Esophagus (tissue), 2 donors: ENCODE results near the gene CATSPERZ. TPM values are rescaled to one million over a fixed set of nuclear protein-coding genes. Genes with fewer than 3 reads are reported as not detected.

ENCODE experiments used
- H3K27ac ChIP-seq, 2 donors: one replicate each; pipeline ENCODE4 v1.5.1; 2013; ENCODE audit warnings: low read depth in 2 of 2, mild to moderate bottlenecking in 2 of 2, inconsistent platforms in 1 of 2, low read length in 1 of 2, moderate library complexity in 1 of 2
- H3K27me3 ChIP-seq, 2 donors: one replicate each; pipeline ENCODE4 v1.6.1; 2013; ENCODE audit warnings: low read length in 2 of 2, control low read depth in 1 of 2, mild to moderate bottlenecking in 1 of 2; ENCODE audit not compliant: insufficient read depth in 2 of 2, control insufficient read depth in 1 of 2
- H3K36me3 ChIP-seq, 2 donors: one replicate each; pipeline ENCODE4 v1.6.1; 2013; ENCODE audit warnings: low read length in 1 of 2; ENCODE audit not compliant: control insufficient read depth in 2 of 2, insufficient read depth in 2 of 2
- H3K4me1 ChIP-seq, 2 donors: one replicate each; pipeline ENCODE4 v1.6.1; 2013; ENCODE audit warnings: low read length in 1 of 2; ENCODE audit not compliant: control insufficient read depth in 2 of 2, insufficient read depth in 2 of 2
- H3K4me3 ChIP-seq, 2 donors: one replicate each; pipeline ENCODE4 v1.5.1; 2013; ENCODE audit warnings: low read length in 2 of 2, mild to moderate bottlenecking in 2 of 2, low read depth in 1 of 2, moderate library complexity in 1 of 2
- H3K9me3 ChIP-seq, 2 donors: one replicate each; pipeline ENCODE4 v1.6.1; 2013; ENCODE audit warnings: mild to moderate bottlenecking in 2 of 2, low read depth in 1 of 2, low read length in 1 of 2, moderate library complexity in 1 of 2; ENCODE audit not compliant: control insufficient read depth in 2 of 2, insufficient read depth in 1 of 2
- WGBS, 2 donors: extraction: QIAGEN DNeasy Blood & Tissue Kit; methylation state at CpG; one replicate each; pipeline ENCODE4 v1.1.7; 2013; 5-methylcytosine and 5-hydroxymethylcytosine counted together
- polyA plus RNA-seq, 2 donors: library from polyadenylated mRNA; stranded (reverse); fragments of 200-250 nt; gene quantifications; one replicate each; pipeline ENCODE4 v1.2.3, GENCODE V29; 2013
- donor health status: healthy with polysubstance abuse.
- donor health status: Bipolar disorder and iron deficiency.

CATSPERZ gene
- polyA plus RNA-seq, 2 donors: 0.37 to 0.39 TPM

DNA sequence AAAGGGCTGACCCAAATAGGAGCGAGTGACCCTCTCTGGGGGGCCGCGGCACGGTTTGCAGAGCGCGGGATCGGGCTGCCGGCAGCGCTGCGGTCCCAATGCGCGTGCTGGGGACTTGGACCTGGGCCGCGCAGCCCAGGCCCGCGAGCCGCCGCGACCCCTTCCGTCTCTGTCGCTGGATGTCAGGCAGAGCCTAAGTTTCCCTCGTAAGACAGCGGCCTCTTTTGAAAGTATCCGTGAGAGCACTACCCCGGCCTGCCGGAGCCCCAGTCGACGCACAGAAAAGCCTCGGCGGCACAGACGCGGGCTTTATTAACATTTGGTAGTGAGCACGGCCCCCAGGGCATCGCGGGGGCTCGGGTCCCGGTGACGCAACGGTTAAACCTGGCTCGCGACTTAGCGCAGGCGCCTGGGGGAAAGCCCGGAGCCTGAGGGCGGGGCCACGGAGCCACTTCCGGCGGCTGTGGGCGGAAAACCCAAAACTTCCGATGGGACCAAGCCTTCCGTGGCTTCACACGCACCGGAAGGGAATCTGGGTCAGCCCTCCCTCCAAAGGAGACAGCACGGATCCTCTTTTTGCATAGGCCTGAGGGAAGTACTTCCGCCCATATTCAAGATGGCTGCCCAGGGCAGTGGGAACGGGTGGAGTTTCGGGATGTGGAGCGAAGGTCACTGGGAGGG is 30.5 kb upstream of the CATSPERZ start:
- peak overlapping the region; percentile 96 for H3K27ac ChIP-seq
- 0% methylated on average over 52 to 58 of the region's 58 CpGs for WGBS, 2 donors
- H3K36me3 ChIP-seq: peaks cover 0 to 20% of the 10 kb centered on the region in 2 donors
- H3K4me3 ChIP-seq: peak overlapping the region; percentile 57 to 58
- H3K27me3 ChIP-seq: no peaks in the 10 kb centered on the region
- peaks cover 4 to 20% of the 10 kb centered on the region in 2 donors for H3K4me1 ChIP-seq
- H3K9me3 ChIP-seq: no peaks in the 10 kb centered on the region

DNA sequence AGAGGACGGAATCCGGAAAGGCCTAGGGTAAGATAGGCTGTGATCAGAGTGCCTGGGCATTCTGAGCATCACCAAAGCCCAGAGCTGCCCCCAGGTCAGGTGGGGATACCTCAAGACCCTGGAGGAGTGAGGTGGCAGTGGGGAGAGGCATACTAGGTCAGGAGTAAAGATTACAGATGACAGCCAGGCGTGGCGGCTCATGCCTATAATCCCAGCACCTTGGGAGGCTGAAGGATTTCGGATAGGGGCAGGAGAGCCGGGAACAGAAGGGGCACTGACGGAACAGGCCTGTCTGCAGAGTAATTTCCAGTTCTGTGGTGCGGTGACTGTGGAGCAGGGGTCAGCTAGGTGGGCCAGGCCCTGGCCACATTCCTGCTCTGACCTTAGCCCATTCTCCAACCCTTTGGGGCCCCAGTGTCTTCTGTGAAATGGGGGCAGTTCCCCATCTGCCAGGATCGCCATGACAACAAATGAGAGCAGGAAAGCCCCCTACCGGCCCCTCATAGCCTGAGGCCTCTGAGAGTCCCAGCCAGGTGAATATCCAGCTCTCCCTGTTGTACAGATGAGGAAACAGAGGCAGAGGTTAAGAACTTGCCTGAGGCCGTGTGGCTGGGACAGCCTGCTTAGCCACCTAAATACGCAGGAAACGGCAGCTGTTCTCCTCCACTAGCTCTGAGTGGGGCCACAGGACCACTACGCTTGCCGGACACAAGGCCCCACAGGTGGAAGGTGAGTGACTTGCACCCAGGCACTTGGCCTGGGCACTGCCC is 24.9 kb upstream of the CATSPERZ start:
- Histone ChIP-seq H3K9me3 (no peaks in the 10 kb centered on the region), H3K27me3 (no peaks in the 10 kb centered on the region), H3K4me1 (peaks cover 0 to 9% of the 10 kb centered on the region in 2 donors), H3K27ac (peak overlapping the region; percentile 48 to 85), H3K36me3 (peaks cover 0 to 13% of the 10 kb centered on the region in 2 donors), H3K4me3 (no peak overlapping the region)
- WGBS, 2 donors: 90 to 91% methylated on average over 15 of the region's 15 CpGs

DNA sequence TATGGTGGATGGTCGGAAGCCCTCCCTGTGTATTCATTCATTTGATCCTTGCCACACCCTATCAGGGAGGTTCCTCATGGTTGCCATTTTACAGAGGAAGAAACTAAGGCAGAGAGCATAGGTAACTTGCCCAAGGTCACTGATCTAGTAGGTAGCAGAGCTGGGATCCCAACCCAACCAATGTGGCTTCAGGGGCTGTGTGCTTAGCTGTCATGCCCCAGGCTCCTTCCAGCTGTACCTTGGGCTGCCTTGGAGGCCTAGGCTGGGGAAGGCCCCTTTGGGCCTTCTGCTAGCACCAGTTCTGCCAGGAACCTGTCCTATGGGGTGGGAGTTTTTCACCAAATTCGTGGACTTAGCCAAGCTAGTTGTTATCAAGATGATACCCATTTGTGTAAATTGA is 24.3 kb upstream of the CATSPERZ start:
- WGBS, 2 donors: 66 to 80% methylated on average over 2 of the region's 2 CpGs
- Histone ChIP-seq H3K9me3 (no peaks in the 10 kb centered on the region), H3K36me3 (peaks cover 0 to 13% of the 10 kb centered on the region in 2 donors), H3K4me3 (no peak overlapping the region), H3K27me3 (no peaks in the 10 kb centered on the region), H3K27ac (peak overlapping the region; percentile 48 to 85), H3K4me1 (peaks cover 0 to 9% of the 10 kb centered on the region in 2 donors)

DNA sequence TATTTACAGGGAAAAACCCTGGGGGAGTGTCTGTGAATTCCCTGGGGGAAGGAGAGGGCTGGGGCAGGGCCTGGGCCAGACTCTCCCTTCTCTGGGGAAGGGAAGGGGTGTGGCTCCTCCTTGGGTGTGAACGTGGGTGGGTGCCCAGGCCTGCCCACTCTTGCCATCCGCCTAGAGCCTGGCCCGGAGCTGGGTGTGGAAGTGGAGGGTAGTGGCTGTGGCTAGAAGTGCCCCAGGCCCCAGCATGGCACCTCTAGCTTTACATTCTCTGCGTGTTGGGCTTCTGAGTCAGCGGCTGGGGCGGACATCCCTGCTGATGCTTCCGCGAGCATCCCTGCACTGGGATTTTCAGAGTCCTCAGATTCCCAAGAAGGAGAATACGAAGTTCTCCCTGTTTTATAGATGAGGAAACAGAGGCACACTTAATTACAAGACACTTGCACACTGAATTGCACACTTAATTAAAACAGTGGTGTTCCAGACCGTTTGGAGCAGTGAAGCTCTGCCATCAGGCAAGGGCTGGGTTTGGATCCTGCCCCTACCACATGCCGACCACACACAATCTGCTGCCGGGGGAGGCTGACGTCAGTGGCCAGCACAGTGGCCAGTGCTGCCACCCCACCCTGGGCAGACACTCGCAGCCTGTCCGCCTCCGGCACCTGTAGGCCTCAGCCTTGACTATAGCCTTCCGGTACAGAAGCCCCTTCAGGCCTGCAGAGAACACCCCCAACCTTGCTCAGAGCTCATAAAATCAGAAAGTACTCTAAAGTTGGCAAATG is 23.3 kb upstream of the CATSPERZ start:
- Histone ChIP-seq H3K27me3 (no peaks in the 10 kb centered on the region), H3K9me3 (no peaks in the 10 kb centered on the region), H3K4me1 (peaks cover 0 to 9% of the 10 kb centered on the region in 2 donors), H3K4me3 (no peak overlapping the region), H3K36me3 (peaks cover 0 to 14% of the 10 kb centered on the region in 2 donors), H3K27ac (peak overlapping the region; percentile 50 to 52)
- WGBS, 2 donors: 58 to 68% methylated on average over 17 of the region's 17 CpGs

DNA sequence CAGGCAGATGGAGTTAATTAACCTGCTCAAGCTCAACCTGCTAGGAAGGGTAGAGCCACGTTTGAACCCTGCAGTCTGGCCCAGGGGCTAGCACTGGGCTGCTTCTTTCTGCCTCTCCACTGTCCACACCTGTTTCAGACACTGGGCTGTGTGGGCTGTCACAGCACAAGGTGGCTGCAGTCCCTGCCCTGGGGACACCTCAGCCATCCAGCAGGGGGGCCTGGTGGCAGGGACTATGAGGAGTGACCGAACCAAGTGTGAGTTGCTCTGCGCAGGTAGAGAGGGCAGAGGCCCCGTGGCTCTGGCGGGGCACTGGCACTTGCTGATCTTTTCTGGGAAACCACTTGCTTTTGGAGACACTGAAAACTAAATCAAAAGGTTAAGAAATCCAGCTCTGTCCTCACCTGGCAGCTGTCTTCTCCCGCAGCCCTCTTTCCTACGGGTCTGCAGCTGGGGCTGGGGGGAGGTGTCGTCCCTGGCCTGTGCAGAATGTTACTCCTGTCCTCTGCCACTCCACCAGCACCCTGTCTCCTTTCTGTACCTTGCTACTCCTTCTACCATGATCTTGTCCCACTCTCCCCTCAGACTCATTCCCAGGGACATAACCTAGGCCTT is 21.5 kb upstream of the CATSPERZ start:
- Histone ChIP-seq H3K4me1 (peaks cover 0 to 17% of the 10 kb centered on the region in 2 donors), H3K27ac (no peak overlapping the region), H3K9me3 (no peaks in the 10 kb centered on the region), H3K36me3 (peaks cover 0 to 17% of the 10 kb centered on the region in 2 donors), H3K27me3 (no peaks in the 10 kb centered on the region), H3K4me3 (no peak overlapping the region)
- 85 to 88% methylated on average over 8 of the region's 8 CpGs for WGBS, 2 donors

DNA sequence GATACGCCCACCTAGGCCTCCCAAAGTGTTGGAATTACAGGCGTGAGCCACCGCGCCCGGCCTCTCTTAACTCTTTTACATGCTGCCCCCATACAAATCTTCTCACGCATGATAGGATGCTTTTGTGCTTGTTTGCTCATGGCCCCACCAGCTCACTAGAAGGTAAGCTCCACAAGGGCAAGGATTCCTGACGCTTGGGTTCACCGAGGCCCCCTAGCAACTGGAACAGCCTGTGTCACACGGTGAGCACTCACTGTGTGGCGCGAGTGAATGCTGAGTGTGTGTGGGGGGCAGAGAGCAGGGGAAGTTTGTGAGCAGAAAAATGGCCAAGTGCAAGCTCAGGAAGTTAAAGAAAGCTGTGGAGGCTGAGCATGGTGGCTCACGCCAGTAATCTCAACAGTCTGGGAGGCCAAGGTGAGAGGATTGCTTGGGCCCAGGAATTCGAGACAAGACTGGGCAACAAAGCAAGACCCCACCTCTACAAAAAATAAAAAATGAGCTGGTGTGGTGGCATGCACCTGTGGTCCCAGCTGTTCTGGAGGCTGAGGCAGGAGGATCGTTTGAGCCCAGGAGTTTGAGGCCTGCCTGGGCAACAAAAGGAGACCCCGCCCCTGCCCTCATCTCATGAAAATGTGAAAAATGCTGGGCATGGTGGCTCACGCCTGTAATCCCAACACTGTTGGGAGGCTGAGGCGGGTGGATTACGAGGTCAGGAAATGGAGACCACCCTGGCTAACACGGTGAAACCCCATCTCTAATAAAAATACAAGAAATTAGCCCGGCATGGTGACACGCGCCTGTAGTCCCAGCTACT is 18.0 kb upstream of the CATSPERZ start:
- H3K36me3 ChIP-seq: peaks cover 0 to 10% of the 10 kb centered on the region in 2 donors
- WGBS, 2 donors: 94 to 95% methylated on average over 22 of the region's 22 CpGs
- H3K4me3 ChIP-seq: no peak overlapping the region
- no peaks in the 10 kb centered on the region for H3K9me3 ChIP-seq
- peaks cover 6 to 24% of the 10 kb centered on the region in 2 donors for H3K4me1 ChIP-seq
- no peak overlapping the region for H3K27ac ChIP-seq
- no peaks in the 10 kb centered on the region for H3K27me3 ChIP-seq

DNA sequence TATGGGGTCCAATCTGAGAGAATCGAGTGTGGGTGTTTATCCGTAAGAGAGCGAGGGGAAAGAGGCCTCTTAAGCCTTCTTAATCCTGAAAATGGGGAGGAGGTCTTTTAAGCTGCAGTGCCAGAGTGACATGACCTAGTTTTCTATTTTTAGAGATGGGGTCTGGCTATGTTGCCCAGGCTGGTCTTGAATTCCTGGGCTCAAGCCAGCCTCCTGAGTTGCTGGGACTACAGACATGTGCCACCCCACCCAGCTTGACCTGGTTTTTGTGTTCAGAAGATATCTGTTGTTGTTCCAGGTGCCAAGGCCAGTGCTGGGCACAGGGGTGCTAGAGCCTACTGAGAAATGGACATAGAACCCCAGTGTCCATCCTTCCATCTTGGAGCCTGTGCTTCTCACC is 17.1 kb upstream of the CATSPERZ start:
- no peaks in the 10 kb centered on the region for H3K27me3 ChIP-seq
- H3K4me3 ChIP-seq: peak overlapping the region in 1 of 2 donors; percentile 24
- no peaks in the 10 kb centered on the region for H3K9me3 ChIP-seq
- peaks cover 0 to 10% of the 10 kb centered on the region in 2 donors for H3K36me3 ChIP-seq
- H3K27ac ChIP-seq: peak overlapping the region in 1 of 2 donors; percentile 72
- WGBS, 2 donors: 82 to 83% methylated on average over 3 of the region's 3 CpGs
- H3K4me1 ChIP-seq: peaks cover 6 to 24% of the 10 kb centered on the region in 2 donors

DNA sequence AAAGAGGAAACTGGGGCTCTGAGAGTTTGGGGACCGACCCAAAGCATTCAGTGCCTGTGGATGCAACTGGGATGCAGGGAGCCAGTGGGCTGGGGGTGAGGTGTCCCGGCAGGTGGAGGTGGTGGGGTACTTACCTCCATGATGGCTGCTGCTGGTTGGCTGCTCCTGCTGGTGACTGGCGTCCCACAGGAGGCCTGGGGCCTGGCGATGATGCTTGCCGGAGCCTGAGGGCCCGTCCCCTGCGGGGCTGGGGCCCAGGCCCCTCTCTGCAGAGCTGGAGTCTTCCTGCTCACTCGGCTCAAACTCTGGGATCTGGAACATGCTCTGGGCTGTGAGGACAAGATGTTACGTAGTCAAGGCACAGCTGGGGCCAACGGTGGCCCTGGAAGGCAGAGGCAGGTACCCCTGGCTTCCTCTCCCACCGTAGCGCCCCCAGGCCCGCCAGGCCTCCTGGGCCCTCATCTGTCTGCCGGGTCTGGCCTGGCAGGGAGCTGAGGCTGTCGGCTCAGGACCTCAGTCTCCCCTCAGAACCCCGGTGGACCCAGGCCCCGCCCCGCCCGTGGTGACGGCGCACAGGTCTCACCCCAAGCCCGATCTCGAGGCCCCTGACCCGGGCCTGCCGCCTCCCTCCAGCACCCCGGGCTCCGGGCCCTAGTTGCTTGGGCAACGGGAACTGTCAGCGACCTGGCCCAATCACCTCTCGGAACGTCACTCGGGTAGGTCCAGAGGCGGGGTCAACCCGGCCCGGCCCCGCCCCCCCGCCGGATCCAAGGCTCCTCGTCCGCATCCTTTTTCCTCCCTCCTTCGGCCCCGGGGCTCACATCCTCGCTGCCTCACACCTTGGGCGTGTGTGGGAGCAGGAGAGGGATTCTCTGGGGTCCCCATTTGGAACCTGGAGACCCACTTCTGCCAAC is 15.9 kb upstream of the CATSPERZ start, which contains the start of gene BAD:
BAD (minus strand) TSS at position 618 of the 914 bp plus-strand sequence; CDS start at position 321, 297 bp downstream.
- Histone ChIP-seq H3K4me3 (peak within 1 kb of the TSS; percentile 63 to 74), H3K27ac (peak within 1 kb of the TSS; percentile 95 to 97), H3K9me3 (no peaks in the 10 kb centered on the region), H3K27me3 (no peaks in the 10 kb centered on the region), H3K36me3 (peaks cover 0 to 5% of the 10 kb centered on the region in 2 donors), H3K4me1 (peaks cover 6 to 24% of the 10 kb centered on the region in 2 donors)
- 2% methylated on average over 38 to 44 of the region's 44 CpGs for WGBS, 2 donors
